ENCODE measurements around the gene EFNA2.

DNA sequence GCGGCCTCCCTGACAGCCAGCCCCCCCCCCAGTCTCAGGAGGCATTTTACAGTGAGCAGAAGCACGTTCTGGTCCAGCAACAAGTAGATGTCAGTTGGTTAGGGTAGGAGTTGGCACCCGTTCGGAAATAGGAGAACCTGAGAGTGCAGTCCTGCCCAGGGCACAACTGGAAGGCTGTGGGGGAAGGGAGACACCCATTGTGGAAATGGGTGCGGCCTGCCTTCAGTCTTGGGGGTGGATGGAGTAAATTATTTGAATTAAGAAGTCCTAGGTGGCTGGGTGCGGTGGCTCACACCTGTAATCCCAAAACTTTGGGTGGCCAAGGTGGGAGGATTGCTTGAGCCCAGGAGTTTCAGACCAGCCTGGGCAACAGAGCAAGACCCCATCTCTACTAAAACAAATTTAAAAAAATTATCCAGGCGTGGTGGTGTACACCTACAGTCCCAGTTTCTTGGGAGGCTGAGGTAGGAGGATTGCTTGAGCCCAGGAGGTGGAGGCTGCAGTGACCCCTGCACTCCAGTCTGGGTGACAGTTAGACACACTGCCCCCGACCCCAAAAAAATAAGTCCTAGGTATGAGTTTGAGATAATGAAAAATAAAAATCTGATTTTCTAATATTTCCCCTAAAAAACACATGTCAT is 15.3 kb upstream of the EFNA2 start:
- TF ChIP-seq EZH2 (IDR thresholded peaks at IDR 0.05; ENCODE audit: low read length, unreplicated experiment) (no peak), EZH2phosphoT487 (IDR thresholded peaks at IDR 0.05; ENCODE audit: borderline replicate concordance, low read length) (no peak)
- TF ChIP-seq, protein P1, sequence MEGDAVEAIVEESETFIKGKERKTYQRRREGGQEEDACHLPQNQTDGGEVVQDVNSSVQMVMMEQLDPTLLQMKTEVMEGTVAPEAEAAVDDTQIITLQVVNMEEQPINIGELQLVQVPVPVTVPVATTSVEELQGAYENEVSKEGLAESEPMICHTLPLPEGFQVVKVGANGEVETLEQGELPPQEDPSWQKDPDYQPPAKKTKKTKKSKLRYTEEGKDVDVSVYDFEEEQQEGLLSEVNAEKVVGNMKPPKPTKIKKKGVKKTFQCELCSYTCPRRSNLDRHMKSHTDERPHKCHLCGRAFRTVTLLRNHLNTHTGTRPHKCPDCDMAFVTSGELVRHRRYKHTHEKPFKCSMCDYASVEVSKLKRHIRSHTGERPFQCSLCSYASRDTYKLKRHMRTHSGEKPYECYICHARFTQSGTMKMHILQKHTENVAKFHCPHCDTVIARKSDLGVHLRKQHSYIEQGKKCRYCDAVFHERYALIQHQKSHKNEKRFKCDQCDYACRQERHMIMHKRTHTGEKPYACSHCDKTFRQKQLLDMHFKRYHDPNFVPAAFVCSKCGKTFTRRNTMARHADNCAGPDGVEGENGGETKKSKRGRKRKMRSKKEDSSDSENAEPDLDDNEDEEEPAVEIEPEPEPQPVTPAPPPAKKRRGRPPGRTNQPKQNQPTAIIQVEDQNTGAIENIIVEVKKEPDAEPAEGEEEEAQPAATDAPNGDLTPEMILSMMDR (conservative IDR thresholded peaks at IDR 0.05; ENCODE audit: low read depth, low read length): no peak

Data from PC-3 (cell line).